ENCODE results near the gene VANGL1. TPM values are rescaled to one million over a fixed set of nuclear protein-coding genes. Genes with fewer than 3 reads are reported as not detected.

VANGL1 gene
- total RNA-seq, 4 donors from 2014 or later: 9.5 to 22.2 (median 17.2) TPM

- intact Hi-C loops (cut with DNase I; ENCODE audit: low total_unique reads): no loop called here
- TF ChIP-seq CTCF (IDR thresholded peaks at IDR 0.05) (no peak), POLR2A (IDR thresholded peaks at IDR 0.05) (no peak)
- no peak overlapping the region for H3K4me3 ChIP-seq (ENCODE audit: low read depth, poor library complexity, severe bottlenecking)
- DNase-seq (ENCODE audit: low spot score in 2 of 2): no peak
- 84 to 89% methylated on average over 6 of the region's 6 CpGs for WGBS, 2 donors
Observed at GRCh38 chr1:115666206-115666605, 24.4 kb downstream of the VANGL1 start.

- 64 to 78% methylated on average over 4 of the region's 4 CpGs for whole genome bisulfite sequencing, 2 donors
- intact Hi-C loops (cut with DNase I; ENCODE audit: low total_unique reads): no loop called here
- no peak for TF ChIP-seq POLR2A (IDR thresholded peaks at IDR 0.05)
- TF ChIP-seq CTCF (IDR thresholded peaks at IDR 0.05): no peak
- DNase-seq (ENCODE audit: low spot score in 2 of 2): no peak
- no peak overlapping the region for H3K4me3 ChIP-seq (ENCODE audit: low read depth, poor library complexity, severe bottlenecking)
Observed at GRCh38 chr1:115666702-115667101, 24.9 kb downstream of the VANGL1 start.

GRCh38 chr1:115668579-115668978 lies 26.8 kb downstream of the VANGL1 start:
- 81 to 100% methylated on average over 1 of the region's 1 CpG for WGBS, 2 donors
- no peak for TF ChIP-seq POLR2A (IDR thresholded peaks at IDR 0.05)
- TF ChIP-seq CTCF (IDR thresholded peaks at IDR 0.05): no peak
- intact Hi-C loops (cut with DNase I; ENCODE audit: low total_unique reads): no loop called here
- H3K4me3 ChIP-seq (ENCODE audit: low read depth, poor library complexity, severe bottlenecking): no peak overlapping the region
- DNase-seq (ENCODE audit: low spot score in 2 of 2): no peak

- intact Hi-C loops (cut with DNase I; ENCODE audit: low total_unique reads): no loop called here
- WGBS, 2 donors: 92 to 95% methylated on average over 5 of the region's 5 CpGs
- no peak overlapping the region for H3K4me3 ChIP-seq (ENCODE audit: low read depth, poor library complexity, severe bottlenecking)
- no peak for TF ChIP-seq POLR2A (IDR thresholded peaks at IDR 0.05)
- no peak for DNase-seq (ENCODE audit: low spot score in 2 of 2)
Observed at GRCh38 chr1:115669002-115669673, 27.4 kb downstream of the VANGL1 start.

GRCh38 chr1:115669886-115670285 lies 28.1 kb downstream of the VANGL1 start:
- WGBS, 2 donors: 86 to 100% methylated on average over 1 of the region's 1 CpG
- DNase-seq (ENCODE audit: low spot score in 2 of 2): no peak
- no peak overlapping the region for H3K4me3 ChIP-seq (ENCODE audit: low read depth, poor library complexity, severe bottlenecking)
- TF ChIP-seq CTCF (IDR thresholded peaks at IDR 0.05): no peak
- intact Hi-C loops (cut with DNase I; ENCODE audit: low total_unique reads): no loop called here

GRCh38 chr1:115670476-115671175 lies 28.9 kb downstream of the VANGL1 start:
- no peak for TF ChIP-seq CTCF (IDR thresholded peaks at IDR 0.05)
- no peak for TF ChIP-seq POLR2A (IDR thresholded peaks at IDR 0.05)

More at GRCh38 chr1:115670476-115671175, 28.9 kb downstream of the VANGL1 start:
- intact Hi-C loops (cut with DNase I; ENCODE audit: low total_unique reads): no loop called here
- DNase-seq (ENCODE audit: low spot score in 2 of 2): no peak
- WGBS, 2 donors: 72 to 77% methylated on average over 14 of the region's 14 CpGs
- H3K4me3 ChIP-seq (ENCODE audit: low read depth, poor library complexity, severe bottlenecking): no peak overlapping the region

All from lower leg skin (tissue), 4 donors.